Vagina (tissue), 2 donors: ENCODE measurements around the gene EXOC6. TPM values are rescaled to one million over a fixed set of nuclear protein-coding genes. Genes with fewer than 3 reads are reported as not detected.

Experiments used
- DNase-seq, 2 donors: peaks; one replicate each; pipeline ENCODE4 v3.0.0-alpha.2; 2017; ENCODE audit errors: extremely low spot score in 2 of 2
- H3K27ac ChIP-seq: fragments of 200-600 bp; sonication (generic); one replicate; pipeline ENCODE4 v1.5.1; 2019
- H3K27me3 ChIP-seq: fragments of 200-600 bp; sonication (generic); one replicate; pipeline ENCODE4 v1.5.1; 2019
- H3K36me3 ChIP-seq, 2 donors: fragments of 200-600 bp; sonication (generic); one replicate each; pipeline ENCODE4 v1.5.1; 2017 to 2019
- H3K4me1 ChIP-seq: fragments of 200-600 bp; sonication (generic); one replicate; pipeline ENCODE4 v1.5.1; 2019
- H3K4me3 ChIP-seq, 2 donors: fragments of 200-600 bp; sonication (generic); 1 replicate in 1 of 2; 2 replicates in 1 of 2; pipeline ENCODE4 v1.5.1; 2016 to 2019
- H3K9me3 ChIP-seq: fragments of 200-600 bp; sonication (generic); one replicate; pipeline ENCODE4 v1.5.1; 2019
- CTCF ChIP-seq, 3 experiments: fragments of 450-650 bp in 2 of 3; fragments of 200-600 bp in 1 of 3; sonication (generic) in 1 of 3; IDR thresholded peaks; one replicate each; pipeline ENCODE4 v1.5.1; 2017 to 2019; ENCODE audit warnings: antibody characterized with exemption in 3 of 3, mild to moderate bottlenecking in 2 of 3, moderate library complexity in 2 of 3
- POLR2A ChIP-seq, 2 donors: fragments of 450-650 bp; IDR thresholded peaks; one replicate each; pipeline ENCODE4 v1.6.1; 2017; ENCODE audit warnings: antibody characterized with exemption in 2 of 2, mild to moderate bottlenecking in 2 of 2, moderate library complexity in 2 of 2
- POLR2AphosphoS5 ChIP-seq, 2 donors: sonication (generic); formaldehyde crosslinking; IDR thresholded peaks; one replicate each; pipeline ENCODE4 v1.9.0; 2017; ENCODE audit warnings: antibody characterized with exemption in 2 of 2, mild to moderate bottlenecking in 2 of 2, low read depth in 1 of 2; ENCODE audit not compliant: insufficient read depth in 1 of 2
- intact Hi-C: fragments of 100-400 bp; cut with DNase I; formaldehyde crosslinking; loops from one replicate; pipeline ENCODE4 v1.15.1; 2023
- total RNA-seq: library from RNA; depleted of rRNA; stranded (reverse); fragments of >200 nt; gene quantifications from one replicate; pipeline ENCODE4 v1.2.3, GENCODE V29; 2016

EXOC6 gene
- total RNA-seq, 1 donor from 2014 or later: 9.3 TPM

GRCh38 chr10:92857904-92858514, 9.7 kb downstream of the EXOC6 start:
- intact Hi-C loops: no loop called here
- DNase-seq: no peak
- H3K36me3 ChIP-seq: no peaks in the 10 kb centered on the region
- TF ChIP-seq POLR2AphosphoS5 (IDR thresholded peaks at IDR 0.05; ENCODE audit: insufficient read depth in 1 of 2, low read depth in 1 of 2): no peak
- TF ChIP-seq CTCF (IDR thresholded peaks at IDR 0.05): no peak
- no peak for TF ChIP-seq POLR2A (IDR thresholded peaks at IDR 0.05)
- no peaks in the 10 kb centered on the region for H3K4me1 ChIP-seq
- no peaks in the 10 kb centered on the region for H3K9me3 ChIP-seq
- H3K27me3 ChIP-seq: no peaks in the 10 kb centered on the region
- H3K4me3 ChIP-seq: no peak overlapping the region
- no peak overlapping the region for H3K27ac ChIP-seq

DNA sequence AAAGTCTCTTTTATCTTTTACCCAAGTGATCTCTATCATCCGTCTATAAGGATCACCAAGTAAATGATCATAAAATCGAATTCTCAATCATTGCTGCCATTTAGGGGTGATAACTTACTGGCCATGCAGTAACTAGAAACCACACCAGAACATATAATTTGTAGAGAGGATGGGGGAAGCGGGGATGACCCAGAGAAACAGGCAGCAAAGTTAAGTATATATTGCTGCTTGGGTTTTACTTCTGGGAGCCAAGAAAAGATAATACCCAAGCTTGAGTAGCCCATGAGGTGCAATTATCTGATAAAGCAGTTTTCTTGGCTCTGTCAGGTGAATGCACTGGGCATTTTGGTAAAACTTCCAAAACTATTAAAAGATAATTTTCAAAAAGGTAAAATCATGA, 18.9 kb downstream of the EXOC6 start:
- H3K4me3 ChIP-seq: no peak overlapping the region
- no peak overlapping the region for H3K27ac ChIP-seq
- no peaks in the 10 kb centered on the region for H3K4me1 ChIP-seq
- H3K27me3 ChIP-seq: no peaks in the 10 kb centered on the region
- DNase-seq: no peak
- H3K36me3 ChIP-seq: no peaks in the 10 kb centered on the region
- no peaks in the 10 kb centered on the region for H3K9me3 ChIP-seq
- no peak for TF ChIP-seq POLR2AphosphoS5 (IDR thresholded peaks at IDR 0.05; ENCODE audit: insufficient read depth in 1 of 2, low read depth in 1 of 2)
- no peak for TF ChIP-seq CTCF (IDR thresholded peaks at IDR 0.05)
- no peak for TF ChIP-seq POLR2A (IDR thresholded peaks at IDR 0.05)
- intact Hi-C loops: no loop called here

GRCh38 chr10:92868036-92868435, 19.7 kb downstream of the EXOC6 start:
- Histone ChIP-seq H3K4me1 (no peaks in the 10 kb centered on the region), H3K4me3 (no peak overlapping the region), H3K27ac (no peak overlapping the region), H3K9me3 (no peaks in the 10 kb centered on the region), H3K36me3 (no peaks in the 10 kb centered on the region), H3K27me3 (no peaks in the 10 kb centered on the region)
- TF ChIP-seq POLR2AphosphoS5 (IDR thresholded peaks at IDR 0.05; ENCODE audit: insufficient read depth in 1 of 2, low read depth in 1 of 2) (no peak), POLR2A (IDR thresholded peaks at IDR 0.05) (no peak)
- intact Hi-C loops: no loop called here
- no peak for DNase-seq

DNA sequence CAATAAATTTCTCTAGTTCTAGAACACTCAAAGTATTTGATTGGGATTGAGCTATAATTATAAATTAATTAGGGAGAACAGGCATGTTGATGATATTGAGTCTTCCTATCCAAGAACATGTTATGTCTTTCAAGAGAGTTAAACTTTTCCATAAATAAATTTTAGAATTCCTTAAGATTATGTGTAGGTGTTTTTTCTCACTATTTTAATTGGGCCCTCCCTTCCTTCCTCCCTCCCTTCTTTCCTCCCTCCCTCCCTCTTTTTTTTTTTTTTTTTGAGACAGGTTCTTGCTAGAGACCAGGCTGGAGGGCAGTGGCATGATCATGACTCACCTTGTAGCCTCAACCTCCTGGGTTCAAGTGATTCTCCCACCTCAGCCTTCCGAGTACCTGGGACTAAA, 20.2 kb downstream of the EXOC6 start:
- Histone ChIP-seq H3K27me3 (no peaks in the 10 kb centered on the region), H3K4me3 (no peak overlapping the region), H3K36me3 (no peaks in the 10 kb centered on the region), H3K9me3 (no peaks in the 10 kb centered on the region), H3K27ac (no peak overlapping the region), H3K4me1 (no peaks in the 10 kb centered on the region)
- no peak for DNase-seq
- TF ChIP-seq POLR2A (IDR thresholded peaks at IDR 0.05): no peak
- TF ChIP-seq CTCF (IDR thresholded peaks at IDR 0.05): no peak
- intact Hi-C loops: no loop called here

DNA sequence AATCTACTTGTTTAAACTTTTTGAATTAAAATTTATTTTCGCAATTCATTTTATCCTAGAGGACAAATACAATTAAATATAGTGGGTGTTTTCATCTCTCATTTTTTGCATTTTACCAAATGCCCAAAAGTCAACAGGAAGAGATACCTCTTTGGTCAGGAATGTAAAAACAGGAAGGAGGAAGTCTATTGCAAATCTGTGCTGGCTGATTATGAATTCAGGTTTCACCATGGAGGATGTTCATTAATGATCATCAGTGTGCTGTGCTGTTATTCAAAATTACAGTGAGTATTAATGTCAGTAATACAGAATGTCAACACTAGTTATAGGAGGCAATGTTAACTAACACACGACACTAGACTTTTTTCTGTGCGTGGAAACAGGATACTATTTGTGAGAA, 24.7 kb downstream of the EXOC6 start:
- Histone ChIP-seq H3K27ac (no peak overlapping the region), H3K9me3 (no peaks in the 10 kb centered on the region), H3K4me1 (no peaks in the 10 kb centered on the region), H3K36me3 (no peaks in the 10 kb centered on the region), H3K27me3 (no peaks in the 10 kb centered on the region), H3K4me3 (no peak overlapping the region)
- intact Hi-C loops: no loop called here
- TF ChIP-seq POLR2AphosphoS5 (IDR thresholded peaks at IDR 0.05; ENCODE audit: insufficient read depth in 1 of 2, low read depth in 1 of 2) (no peak), CTCF (IDR thresholded peaks at IDR 0.05) (no peak), POLR2A (IDR thresholded peaks at IDR 0.05) (no peak)
- DNase-seq: no peak
